HK-2 (cell line): ENCODE results near the gene TST.
A peak's percentile ranks its signal among the peaks of the same experiment; 100 is the strongest.

Source experiments
- DNase-seq: peaks from one replicate; pipeline ENCODE4 v3.0.0-alpha.2; 2018; ENCODE audit not compliant: unreplicated experiment

The TST gene

GRCh38 chr22:37053310-37054055 is 34.2 kb upstream of the TST start:
- DNase-seq, result no peak

DNA sequence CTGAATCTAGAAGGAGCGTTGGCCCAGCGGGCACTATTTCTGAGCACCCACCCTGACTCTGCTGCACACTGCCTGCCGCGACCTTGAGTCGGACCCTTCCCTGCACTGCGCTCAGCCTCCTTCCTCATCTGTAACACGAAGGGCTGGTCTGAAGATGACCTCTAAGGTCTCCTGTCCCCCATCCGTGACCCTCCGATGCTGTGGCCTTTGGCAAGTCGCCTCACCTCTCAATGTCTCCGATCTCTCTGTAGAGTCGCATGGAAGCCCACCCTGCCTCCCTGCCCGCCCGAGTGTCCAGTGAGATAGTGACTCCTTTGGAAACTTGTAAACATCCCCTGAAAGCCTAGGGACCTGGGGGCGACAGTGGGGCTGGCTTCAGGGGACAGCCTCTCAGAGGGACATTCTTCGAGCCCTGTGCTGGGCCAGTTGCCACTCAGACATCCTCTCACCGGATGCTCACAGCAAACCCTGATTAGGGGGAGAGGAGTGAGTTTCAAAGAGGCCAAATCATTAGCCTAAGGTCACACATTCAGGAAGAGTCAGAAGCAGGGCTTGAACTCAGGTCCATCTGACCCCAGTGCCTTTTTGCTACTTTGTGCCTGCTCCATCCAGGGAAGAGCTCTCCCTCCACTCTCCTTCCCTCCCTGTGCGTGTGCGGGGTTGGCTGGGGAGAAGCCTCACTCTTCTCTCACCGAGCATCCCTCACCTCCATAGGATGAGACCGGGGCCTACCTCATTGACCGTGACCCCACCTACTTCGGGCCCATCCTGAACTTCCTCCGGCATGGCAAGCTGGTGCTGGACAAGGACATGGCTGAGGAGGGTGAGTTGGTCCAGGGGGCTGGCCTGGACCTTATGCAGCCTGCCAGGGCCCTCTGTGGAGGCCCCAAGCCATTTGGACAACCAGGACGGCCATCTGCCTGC is 33.4 kb upstream of the TST start:
- no peak for DNase-seq

DNA sequence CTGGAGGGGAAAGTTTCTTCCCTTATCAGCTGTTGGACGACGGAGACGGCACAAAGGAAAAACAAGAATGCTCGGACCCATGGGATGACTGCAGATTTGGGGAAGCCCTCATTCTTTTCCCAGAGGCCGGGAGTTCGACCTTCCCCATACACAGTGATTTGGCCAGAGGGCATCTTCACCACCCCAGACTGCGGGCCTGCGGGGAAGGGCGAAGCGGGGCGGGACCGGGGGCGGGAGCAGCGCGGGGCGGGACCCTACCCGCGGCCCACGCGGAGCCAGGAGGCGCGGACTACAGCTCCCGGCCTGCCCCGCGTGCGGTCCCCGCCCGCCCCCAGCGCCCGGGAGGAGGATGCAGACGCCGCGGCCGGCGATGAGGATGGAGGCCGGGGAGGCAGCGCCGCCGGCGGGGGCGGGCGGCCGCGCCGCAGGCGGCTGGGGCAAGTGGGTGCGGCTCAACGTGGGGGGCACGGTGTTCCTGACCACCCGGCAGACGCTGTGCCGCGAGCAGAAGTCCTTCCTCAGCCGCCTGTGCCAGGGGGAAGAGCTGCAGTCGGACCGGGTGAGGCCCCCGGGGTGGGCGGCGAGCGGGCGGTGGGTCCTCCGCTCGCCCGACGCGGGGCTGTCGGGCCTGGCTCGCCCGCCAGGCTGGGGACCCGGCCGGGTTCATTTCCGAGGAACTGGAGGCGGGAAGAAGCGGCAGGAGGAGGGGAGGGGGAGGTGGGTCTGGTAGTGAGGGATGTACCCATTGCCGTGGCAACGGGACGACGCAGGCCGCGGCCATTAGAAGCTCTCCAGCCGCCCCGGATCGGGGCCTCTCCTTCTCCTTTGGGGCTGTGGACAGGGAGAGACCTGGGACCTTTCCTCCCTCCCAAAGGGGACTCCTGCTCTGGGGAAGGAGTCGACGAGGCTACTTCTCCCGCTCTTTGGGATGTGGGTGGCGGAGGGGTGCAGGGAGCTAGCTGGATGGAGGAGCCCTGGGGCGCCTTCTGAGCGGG is 32.4 kb upstream of the TST start, which contains the start of gene KCTD17:
Gene KCTD17 (plus strand): TSS at position 352 of the 995 bp plus-strand sequence. CDS start 19 bp downstream, at position 371.
- DNase-seq, result peak; percentile 64

- no peak for DNase-seq
These were observed 31.7 kb upstream of the TST start for GRCh38 chr22:37050913-37051312.

DNA sequence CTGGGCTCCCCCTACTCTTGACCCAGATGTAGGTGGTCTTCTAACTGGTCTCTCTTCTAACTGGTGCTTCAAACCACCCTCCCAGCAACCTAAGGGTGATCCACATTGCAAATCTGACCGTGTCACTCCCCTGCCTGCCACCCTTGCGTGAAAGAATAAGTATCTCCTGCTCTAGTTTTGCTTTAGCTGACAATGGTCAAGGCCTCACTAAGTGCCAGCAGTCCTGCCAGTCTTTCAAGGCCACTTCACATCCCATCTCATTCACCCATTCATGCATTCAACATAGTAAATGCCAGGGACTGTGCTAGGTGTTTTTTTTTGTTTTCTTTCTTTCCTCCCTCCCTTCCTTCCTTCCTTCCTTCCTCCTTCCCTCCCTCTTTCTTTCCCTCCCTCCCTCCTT is 30.0 kb upstream of the TST start:
- DNase-seq, result no peak

GRCh38 chr22:37048133-37048532 is 28.9 kb upstream of the TST start:
- DNase-seq, result no peak

GRCh38 chr22:37047006-37047405 is 27.8 kb upstream of the TST start:
- no peak for DNase-seq

GRCh38 chr22:37046589-37046988 is 27.3 kb upstream of the TST start:
- no peak for DNase-seq

DNA sequence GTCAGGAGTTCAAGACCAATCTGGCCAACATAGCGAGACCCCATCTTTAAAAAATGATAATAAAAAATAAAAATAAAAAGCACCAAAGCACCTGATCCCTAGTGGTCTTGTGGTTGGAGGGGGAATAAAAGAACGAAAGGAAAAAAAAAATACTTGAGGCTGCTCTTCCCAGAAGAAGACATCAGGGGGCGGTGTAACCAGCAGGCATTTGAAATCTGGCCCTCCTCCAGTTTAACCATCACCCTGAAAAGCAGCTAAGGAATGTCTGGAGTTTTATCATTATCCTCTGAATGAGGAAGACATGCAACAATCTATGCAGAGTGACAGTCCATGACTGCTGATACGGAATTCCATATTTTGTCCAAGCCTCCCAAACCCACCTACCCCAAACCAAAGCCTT is 26.7 kb upstream of the TST start:
- DNase-seq, result no peak

DNA sequence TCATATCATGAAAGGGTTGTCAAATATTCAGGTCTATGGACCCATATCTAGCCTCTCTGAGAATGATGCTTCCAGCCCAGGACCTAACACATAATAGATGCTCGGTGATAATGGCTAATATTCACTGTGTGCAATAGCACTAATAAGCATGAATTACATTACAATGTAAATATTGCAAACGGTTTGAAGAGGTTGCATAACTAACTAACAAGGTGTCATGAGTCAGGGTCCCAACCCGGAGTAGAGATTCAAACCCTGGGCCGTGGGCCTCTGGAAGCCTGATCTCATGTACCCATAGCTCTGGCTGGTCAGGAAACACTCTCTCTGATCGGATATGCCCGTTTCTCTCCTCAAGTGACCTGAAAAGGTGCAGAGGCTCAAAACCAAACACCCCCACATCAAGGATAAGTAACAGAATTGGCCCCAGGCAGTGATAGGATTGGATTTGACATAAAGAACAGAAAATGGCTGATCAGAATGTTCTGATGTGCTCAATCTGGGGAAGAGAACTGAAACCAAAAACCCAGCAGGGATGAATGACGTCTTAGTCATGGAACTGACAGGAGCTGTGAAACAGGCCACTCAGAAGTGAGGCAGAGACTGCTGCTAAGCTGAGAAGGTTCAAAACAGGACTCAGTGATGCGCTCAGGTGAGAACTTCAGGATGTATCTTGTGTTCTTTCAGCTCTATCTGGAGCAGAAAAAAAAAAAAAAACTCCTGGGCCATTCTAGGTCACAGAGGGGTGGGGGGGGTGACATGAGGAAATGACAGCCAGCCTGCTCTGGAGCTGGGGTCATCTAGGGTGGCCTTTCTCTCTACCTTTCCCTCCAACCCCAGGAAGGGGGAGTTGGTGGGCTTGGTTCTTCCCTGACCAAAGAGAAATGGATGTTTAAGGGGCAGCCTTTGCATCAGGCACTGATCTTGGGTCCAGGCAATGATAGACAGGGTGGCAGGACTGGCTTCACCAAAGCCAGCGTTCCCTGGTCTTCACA is 25.7 kb upstream of the TST start:
- DNase-seq, result no peak

DNA sequence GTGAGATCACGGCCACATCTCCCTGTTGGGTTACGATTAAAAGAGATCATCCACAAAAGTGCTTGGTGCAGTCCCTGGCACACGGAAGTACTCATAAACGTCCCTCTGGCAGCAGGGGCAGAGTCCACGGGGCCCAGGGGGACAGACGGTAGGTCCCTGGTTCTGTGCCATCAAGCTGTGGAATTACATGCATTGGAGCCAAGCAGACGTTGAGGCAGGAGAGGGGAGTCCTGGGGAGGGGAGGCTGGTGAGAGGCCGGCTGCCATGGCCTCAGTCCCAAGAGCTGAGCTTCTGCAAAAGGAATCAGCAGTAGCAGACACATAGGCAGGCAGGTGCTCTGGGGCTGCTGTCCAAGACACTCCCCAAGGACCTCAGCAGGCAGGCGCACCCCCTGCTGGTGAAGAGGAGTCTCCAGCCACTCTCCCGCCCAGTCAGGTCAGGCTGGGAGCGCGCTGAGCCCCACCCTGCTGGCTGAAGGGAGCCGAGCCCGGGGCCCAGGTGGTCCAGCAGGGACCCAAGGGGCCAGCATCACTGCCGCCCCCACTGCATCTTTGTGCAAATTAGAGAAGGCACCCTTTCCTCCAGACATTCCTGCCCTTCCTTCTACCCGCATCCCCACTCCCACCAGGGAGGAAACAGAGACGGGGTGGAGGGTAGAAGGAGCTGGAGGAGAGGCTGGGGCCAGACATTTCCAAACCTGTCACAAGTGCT is 24.7 kb upstream of the TST start:
- DNase-seq, result peak; percentile 25

DNA sequence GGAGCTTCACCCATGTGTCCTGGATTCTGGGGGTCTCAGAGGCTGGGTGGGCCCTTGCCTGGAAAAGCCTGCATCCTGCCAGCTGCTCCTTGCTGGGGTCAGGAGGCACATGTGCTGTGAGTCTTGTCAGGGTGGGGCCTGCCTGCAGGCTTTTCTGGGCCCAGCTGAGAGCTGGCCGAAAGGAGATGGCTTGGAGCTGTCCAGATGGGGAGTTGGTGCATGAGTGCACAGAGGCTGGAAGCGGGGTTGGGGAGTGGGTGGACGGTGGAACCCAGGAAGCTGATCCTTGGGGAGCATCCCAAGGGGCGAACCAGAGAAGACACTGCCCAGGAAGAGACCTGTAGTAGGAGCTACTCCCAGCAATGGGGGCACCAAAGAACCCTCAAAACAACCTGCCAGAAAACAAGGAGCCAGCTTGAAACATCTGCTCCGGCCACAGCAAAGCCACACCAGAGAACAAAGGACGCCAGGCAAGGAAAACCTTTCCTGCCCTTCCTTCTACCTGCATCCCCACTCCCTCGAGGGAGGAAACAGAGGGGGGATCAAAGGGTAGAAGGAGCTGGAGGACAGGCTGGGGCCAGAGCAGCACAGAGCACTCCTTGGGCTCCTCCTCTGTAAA is 24.1 kb upstream of the TST start:
- no peak for DNase-seq

DNA sequence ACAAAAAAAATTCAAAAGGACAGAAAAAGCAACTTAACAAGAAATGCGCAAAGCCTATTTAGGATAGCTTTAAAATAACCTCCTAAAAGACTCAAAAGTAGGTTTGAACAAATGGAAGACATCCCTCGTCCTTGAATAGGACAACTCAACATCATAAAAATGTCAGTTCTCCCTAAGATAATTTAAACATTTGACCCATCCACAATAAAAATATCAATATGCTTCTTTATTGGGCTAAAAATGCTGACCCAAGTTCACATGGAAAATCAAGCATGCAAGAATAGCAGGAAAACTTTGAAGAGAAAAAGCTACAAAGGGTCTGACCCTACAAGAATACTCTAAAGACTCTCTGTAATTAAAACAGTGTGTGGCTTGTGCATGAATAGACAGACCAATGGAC is 20.2 kb upstream of the TST start:
- no peak for DNase-seq

DNA sequence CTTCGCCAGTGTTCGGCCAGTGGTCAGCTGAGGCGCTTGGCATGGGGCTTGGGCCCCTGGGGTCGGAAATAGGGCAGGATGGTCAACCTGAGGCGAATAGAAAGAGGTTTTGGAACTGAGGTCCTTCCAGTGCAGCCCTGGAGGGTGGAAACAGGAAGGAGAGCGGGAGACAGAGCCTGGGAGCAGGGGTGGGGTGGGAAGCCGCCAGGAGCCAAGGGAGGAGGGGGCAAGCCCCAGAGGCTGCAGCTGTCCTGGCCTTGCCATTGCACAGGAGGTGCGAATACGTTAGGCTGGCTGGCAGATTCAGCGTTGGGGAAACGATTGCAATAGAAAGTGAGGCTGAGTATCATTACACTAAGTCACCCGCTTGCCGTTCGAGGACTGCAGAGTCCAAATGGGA is 18.4 kb upstream of the TST start:
- DNase-seq, result no peak

- DNase-seq, result no peak
These were observed 17.6 kb upstream of the TST start for GRCh38 chr22:37036655-37037377.

DNA sequence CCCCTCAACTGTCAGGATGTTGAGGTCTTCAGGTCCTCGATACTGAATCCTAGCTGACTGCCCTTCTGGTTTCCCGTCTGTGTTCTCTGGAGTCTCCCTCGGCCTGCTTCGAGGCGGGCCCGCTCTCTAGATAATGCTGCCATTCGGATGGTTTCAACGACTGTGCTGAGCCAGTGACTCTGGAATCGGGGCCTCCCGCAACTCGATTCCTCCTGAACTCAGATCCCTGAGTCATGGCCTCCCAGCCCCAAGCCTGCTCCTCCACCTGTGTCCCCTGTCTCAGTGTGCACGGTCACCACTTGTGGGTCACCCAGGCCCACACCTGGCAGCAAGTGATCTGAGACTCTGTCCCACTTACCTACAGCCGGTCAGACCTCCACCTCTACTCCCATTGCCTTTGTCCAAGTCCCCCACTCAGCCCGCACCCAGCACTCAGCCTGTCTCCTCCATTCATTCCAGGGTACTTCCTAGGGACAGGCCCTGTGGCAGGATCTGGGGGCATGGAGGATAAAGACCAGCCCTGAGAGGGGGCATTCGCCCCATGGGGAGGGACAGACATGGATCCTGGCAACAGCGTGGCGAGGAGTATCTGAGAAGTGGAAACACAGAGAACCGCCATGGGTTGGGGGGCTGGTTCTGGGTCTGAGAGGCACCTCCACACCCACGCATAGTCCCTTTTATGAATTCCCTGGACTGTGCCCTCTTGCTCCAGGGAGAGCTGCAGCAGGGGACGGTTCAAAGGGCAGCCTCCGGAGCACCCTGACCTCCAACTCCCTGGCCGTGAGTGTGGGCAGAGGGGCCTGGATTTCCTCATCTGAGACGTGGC is 14.6 kb upstream of the TST start:
- no peak for DNase-seq

- peak; percentile 73 for DNase-seq
These were observed 13.6 kb upstream of the TST start for GRCh38 chr22:37032535-37033460.
